ENCODE data around the gene SIAH1. TPM values are rescaled to one million over a fixed set of nuclear protein-coding genes. Genes with fewer than 3 reads are reported as not detected.

Gene SIAH1
- total RNA-seq, 1 donor from 2014 or later = 29.4 TPM

GRCh38 chr16:48432136-48432535, 46.9 kb upstream of the SIAH1 start:
- Mint-ChIP-seq H3K4me3 (ENCODE audit: unreplicated experiment) (no peak overlapping the region), H3K4me1 (ENCODE audit: unreplicated experiment) (peaks cover 22% of the 10 kb centered on the region), H3K9me3 (ENCODE audit: unreplicated experiment) (no peaks in the 10 kb centered on the region), H3K36me3 (ENCODE audit: unreplicated experiment) (no peaks in the 10 kb centered on the region), H3K27ac (ENCODE audit: unreplicated experiment) (no peak overlapping the region), H3K27me3 (ENCODE audit: unreplicated experiment) (peaks cover 3% of the 10 kb centered on the region)
- DNase-seq (ENCODE audit: extremely low spot score, unreplicated experiment) = no peak
- no peak for TF ChIP-seq CTCF (IDR thresholded peaks at IDR 0.05)

GRCh38 chr16:48430890-48431289, 45.7 kb upstream of the SIAH1 start:
- no peak for TF ChIP-seq CTCF (IDR thresholded peaks at IDR 0.05)
- Mint-ChIP-seq H3K27ac (ENCODE audit: unreplicated experiment) (no peak overlapping the region), H3K9me3 (ENCODE audit: unreplicated experiment) (no peaks in the 10 kb centered on the region), H3K36me3 (ENCODE audit: unreplicated experiment) (no peaks in the 10 kb centered on the region), H3K4me3 (ENCODE audit: unreplicated experiment) (no peak overlapping the region), H3K4me1 (ENCODE audit: unreplicated experiment) (peaks cover 21% of the 10 kb centered on the region), H3K27me3 (ENCODE audit: unreplicated experiment) (peaks cover 1% of the 10 kb centered on the region)
- no peak for DNase-seq (ENCODE audit: extremely low spot score, unreplicated experiment)

GRCh38 chr16:48426244-48427141, 41.3 kb upstream of the SIAH1 start:
- no peak for TF ChIP-seq CTCF (IDR thresholded peaks at IDR 0.05)
- Mint-ChIP-seq H3K4me1 (ENCODE audit: unreplicated experiment) (peaks cover 6% of the 10 kb centered on the region), H3K9me3 (ENCODE audit: unreplicated experiment) (no peaks in the 10 kb centered on the region), H3K27me3 (ENCODE audit: unreplicated experiment) (peaks cover 7% of the 10 kb centered on the region), H3K27ac (ENCODE audit: unreplicated experiment) (no peak overlapping the region), H3K4me3 (ENCODE audit: unreplicated experiment) (no peak overlapping the region), H3K36me3 (ENCODE audit: unreplicated experiment) (no peaks in the 10 kb centered on the region)
- DNase-seq (ENCODE audit: extremely low spot score, unreplicated experiment) = no peak

- Mint-ChIP-seq H3K9me3 (ENCODE audit: unreplicated experiment) (no peaks in the 10 kb centered on the region), H3K36me3 (ENCODE audit: unreplicated experiment) (no peaks in the 10 kb centered on the region), H3K4me3 (ENCODE audit: unreplicated experiment) (no peak overlapping the region), H3K27me3 (ENCODE audit: unreplicated experiment) (peaks cover 7% of the 10 kb centered on the region), H3K4me1 (ENCODE audit: unreplicated experiment) (peaks cover 10% of the 10 kb centered on the region), H3K27ac (ENCODE audit: unreplicated experiment) (no peak overlapping the region)
- no peak for DNase-seq (ENCODE audit: extremely low spot score, unreplicated experiment)
- no peak for TF ChIP-seq CTCF (IDR thresholded peaks at IDR 0.05)
Observed at GRCh38 chr16:48422537-48422936, 37.3 kb upstream of the SIAH1 start.

GRCh38 chr16:48421741-48422140, 36.5 kb upstream of the SIAH1 start:
- no peak for DNase-seq (ENCODE audit: extremely low spot score, unreplicated experiment)
- H3K4me3 Mint-ChIP-seq (ENCODE audit: unreplicated experiment) = no peak overlapping the region
- peaks cover 10% of the 10 kb centered on the region for H3K4me1 Mint-ChIP-seq (ENCODE audit: unreplicated experiment)
- H3K36me3 Mint-ChIP-seq (ENCODE audit: unreplicated experiment) = no peaks in the 10 kb centered on the region
- no peak for TF ChIP-seq CTCF (IDR thresholded peaks at IDR 0.05)
- no peak overlapping the region for H3K27ac Mint-ChIP-seq (ENCODE audit: unreplicated experiment)
- no peaks in the 10 kb centered on the region for H3K9me3 Mint-ChIP-seq (ENCODE audit: unreplicated experiment)
- H3K27me3 Mint-ChIP-seq (ENCODE audit: unreplicated experiment) = peaks cover 7% of the 10 kb centered on the region

Data from osteocyte (in vitro differentiated cells).